Parathyroid adenoma (tissue), 2 donors: ENCODE measurements around the gene C2CD4D.

Experiments
- H2AFZ ChIP-seq: fragments of 300-600 bp; sonication (generic); one replicate; pipeline ENCODE4 v1.7.0; 2017; ENCODE audit warnings: antibody characterized with exemption, mild to moderate bottlenecking
- H3K27ac ChIP-seq: fragments of 300-600 bp; sonication (generic); one replicate; pipeline ENCODE4 v1.7.0; 2017
- H3K27me3 ChIP-seq: fragments of 300-600 bp; sonication (generic); one replicate; pipeline ENCODE4 v1.7.0; 2017; ENCODE audit warnings: low read length; ENCODE audit not compliant: control insufficient read depth, insufficient read depth
- H3K36me3 ChIP-seq: fragments of 300-600 bp; sonication (generic); one replicate; pipeline ENCODE4 v1.7.0; 2017; ENCODE audit warnings: low read length; ENCODE audit not compliant: control insufficient read depth, insufficient read depth
- H3K4me1 ChIP-seq: fragments of 300-600 bp; sonication (generic); one replicate; pipeline ENCODE4 v1.7.0; 2017; ENCODE audit warnings: control low read depth
- H3K4me2 ChIP-seq: fragments of 300-600 bp; sonication (generic); one replicate; pipeline ENCODE4 v1.7.0; 2017; ENCODE audit warnings: low read length
- H3K4me3 ChIP-seq: fragments of 300-600 bp; sonication (generic); one replicate; pipeline ENCODE4 v1.7.0; 2017; ENCODE audit warnings: low read depth, low read length
- H3K79me2 ChIP-seq: fragments of 300-600 bp; sonication (generic); one replicate; pipeline ENCODE4 v1.7.0; 2017; ENCODE audit warnings: control low read depth
- H3K9ac ChIP-seq: fragments of 300-600 bp; sonication (generic); one replicate; pipeline ENCODE4 v1.7.0; 2017; ENCODE audit warnings: mild to moderate bottlenecking
- H3K9me3 ChIP-seq: fragments of 300-600 bp; sonication (generic); one replicate; pipeline ENCODE4 v1.7.0; 2017; ENCODE audit warnings: low read length; ENCODE audit not compliant: control insufficient read depth
- TF ChIP-seq, protein P1 (sequence below): fragments of 300-600 bp; sonication (generic); IDR thresholded peaks from one replicate; pipeline ENCODE4 v1.7.0; 2017; ENCODE audit warnings: antibody characterized with exemption, mild to moderate bottlenecking
- donor health status: primary hyperparathyroidism.

The C2CD4D gene

DNA sequence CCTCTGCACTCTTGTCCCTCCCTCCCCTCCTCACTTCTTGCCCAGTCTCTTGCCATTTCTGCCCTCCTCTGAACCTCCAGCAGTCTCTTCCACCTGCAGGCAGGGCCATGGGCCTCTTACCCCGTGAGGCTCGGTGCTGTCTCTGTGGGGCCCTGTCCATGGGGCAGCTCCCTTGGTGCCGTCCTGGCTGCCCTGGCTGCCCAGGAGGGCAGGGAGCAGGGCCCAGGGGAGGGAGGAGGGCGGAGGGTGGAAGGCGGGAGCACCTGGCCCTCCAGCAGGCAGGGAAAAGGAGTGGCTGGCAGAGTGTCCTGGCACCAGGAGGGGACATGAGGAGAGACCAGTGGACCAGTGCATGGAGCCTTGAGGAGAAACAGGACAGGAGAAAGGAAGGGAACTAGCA, 8.0 kb downstream of the C2CD4D start, which contains the start of gene RORC:
TSS of gene RORC (minus strand) at position 198 of the 400 bp plus-strand sequence. CDS start at position 160, 38 bp downstream.
- peak within 1 kb of the TSS; percentile 64 for H3K4me2 ChIP-seq
- H3K4me3 ChIP-seq, result peak within 1 kb of the TSS; percentile 96
- peaks cover 36% of the 10 kb centered on the region for H3K4me1 ChIP-seq
- H3K79me2 ChIP-seq, result no peaks in the 10 kb centered on the region
- H3K27me3 ChIP-seq, result no peaks in the 10 kb centered on the region
- peak within 1 kb of the TSS; percentile 56 for H2AFZ ChIP-seq
- H3K9ac ChIP-seq, result no peak within 1 kb of the TSS
- no peaks in the 10 kb centered on the region for H3K9me3 ChIP-seq
- TF ChIP-seq, protein P1, sequence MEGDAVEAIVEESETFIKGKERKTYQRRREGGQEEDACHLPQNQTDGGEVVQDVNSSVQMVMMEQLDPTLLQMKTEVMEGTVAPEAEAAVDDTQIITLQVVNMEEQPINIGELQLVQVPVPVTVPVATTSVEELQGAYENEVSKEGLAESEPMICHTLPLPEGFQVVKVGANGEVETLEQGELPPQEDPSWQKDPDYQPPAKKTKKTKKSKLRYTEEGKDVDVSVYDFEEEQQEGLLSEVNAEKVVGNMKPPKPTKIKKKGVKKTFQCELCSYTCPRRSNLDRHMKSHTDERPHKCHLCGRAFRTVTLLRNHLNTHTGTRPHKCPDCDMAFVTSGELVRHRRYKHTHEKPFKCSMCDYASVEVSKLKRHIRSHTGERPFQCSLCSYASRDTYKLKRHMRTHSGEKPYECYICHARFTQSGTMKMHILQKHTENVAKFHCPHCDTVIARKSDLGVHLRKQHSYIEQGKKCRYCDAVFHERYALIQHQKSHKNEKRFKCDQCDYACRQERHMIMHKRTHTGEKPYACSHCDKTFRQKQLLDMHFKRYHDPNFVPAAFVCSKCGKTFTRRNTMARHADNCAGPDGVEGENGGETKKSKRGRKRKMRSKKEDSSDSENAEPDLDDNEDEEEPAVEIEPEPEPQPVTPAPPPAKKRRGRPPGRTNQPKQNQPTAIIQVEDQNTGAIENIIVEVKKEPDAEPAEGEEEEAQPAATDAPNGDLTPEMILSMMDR, result no peak
- peak within 1 kb of the TSS; percentile 92 for H3K27ac ChIP-seq
- no peaks in the 10 kb centered on the region for H3K36me3 ChIP-seq

DNA sequence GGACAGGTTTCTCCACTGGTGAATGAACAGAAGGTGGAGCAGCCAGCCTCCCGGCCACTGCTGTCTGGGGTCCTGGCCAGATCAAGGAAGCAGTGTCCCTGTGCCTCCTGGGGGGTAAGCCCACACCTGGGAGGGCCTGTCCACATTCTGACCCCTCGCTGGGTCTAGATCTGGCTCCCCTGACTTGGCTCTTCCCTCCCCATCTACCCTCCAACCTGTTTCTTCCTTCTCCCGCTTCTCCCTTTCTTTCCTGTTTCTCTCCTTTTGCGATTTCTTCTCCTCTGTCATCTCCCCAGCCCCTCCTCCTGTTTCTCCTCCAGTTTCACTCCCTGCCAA, 8.4 kb downstream of the C2CD4D start:
- H3K9ac ChIP-seq, result no peak overlapping the region
- H3K79me2 ChIP-seq, result no peaks in the 10 kb centered on the region

DNA sequence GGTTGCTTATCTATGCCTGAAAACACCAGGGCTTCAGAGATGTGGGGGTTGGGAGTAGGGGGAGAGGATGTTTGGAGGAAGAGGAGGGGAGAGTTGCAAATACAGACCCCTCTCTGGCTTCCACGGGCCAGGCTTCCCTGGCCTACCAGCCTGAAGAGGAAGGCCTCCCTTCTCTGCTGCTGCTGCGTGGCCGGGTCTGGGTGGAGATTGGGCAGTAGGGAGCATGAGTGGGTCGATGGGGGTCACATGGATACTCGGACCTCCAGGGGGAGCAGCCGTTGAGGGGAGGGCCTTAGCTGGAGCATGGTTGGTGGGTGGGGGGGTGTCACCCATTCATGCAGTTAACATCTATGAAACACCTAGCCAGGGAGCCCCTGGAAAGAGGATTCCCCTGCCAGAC, 9.6 kb downstream of the C2CD4D start:
- Histone ChIP-seq H3K4me1 (peaks cover 32% of the 10 kb centered on the region), H3K4me3 (no peak overlapping the region), H2AFZ (no peak overlapping the region), H3K9me3 (no peaks in the 10 kb centered on the region), H3K27ac (peak overlapping the region; percentile 70), H3K4me2 (peak overlapping the region; percentile 62), H3K27me3 (no peaks in the 10 kb centered on the region), H3K36me3 (no peaks in the 10 kb centered on the region), H3K9ac (no peak overlapping the region), H3K79me2 (no peaks in the 10 kb centered on the region)
- TF ChIP-seq, protein P1, result no peak

More for the DNA sequence above, 8.4 kb downstream of the C2CD4D start:
- Histone ChIP-seq H3K36me3 (no peaks in the 10 kb centered on the region), H3K4me3 (peak overlapping the region; percentile 96), H2AFZ (no peak overlapping the region), H3K27ac (peak overlapping the region; percentile 92), H3K27me3 (no peaks in the 10 kb centered on the region), H3K9me3 (no peaks in the 10 kb centered on the region), H3K4me2 (peak overlapping the region; percentile 64), H3K4me1 (peaks cover 34% of the 10 kb centered on the region)
- TF ChIP-seq, protein P1, result no peak

DNA sequence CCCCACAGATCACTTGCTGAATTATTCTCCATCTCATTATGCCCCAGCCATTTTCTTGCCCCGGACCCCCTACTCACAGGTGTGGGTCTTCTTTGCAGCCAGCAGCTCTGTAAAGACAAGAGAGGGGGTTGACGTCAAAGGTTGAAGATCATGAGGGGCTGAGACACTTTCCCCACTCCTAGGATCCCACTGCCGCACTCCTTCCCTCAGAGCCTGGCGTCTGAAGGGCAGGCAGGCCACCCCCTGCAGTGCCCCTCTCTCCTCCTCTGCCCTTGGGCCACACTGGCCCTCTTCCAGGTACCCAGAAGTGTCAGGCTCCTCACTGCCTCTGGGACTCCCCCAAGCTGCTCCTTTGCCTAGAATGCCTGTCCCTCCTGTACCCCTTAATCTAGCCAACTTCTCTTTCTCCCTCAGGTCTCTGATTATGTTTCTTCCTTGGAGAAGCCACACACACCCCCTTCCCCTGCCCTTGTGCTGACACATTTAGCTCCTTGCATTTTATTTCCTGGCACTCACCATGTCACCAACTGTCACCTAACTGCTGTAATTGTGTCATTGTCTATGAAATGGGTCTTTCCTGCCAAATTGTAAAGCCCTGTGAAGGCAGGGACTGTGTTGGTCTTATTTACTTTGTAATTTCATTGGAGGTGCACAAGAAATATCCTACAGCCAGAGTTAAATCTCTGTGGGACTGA, 10.1 kb downstream of the C2CD4D start:
- Histone ChIP-seq H3K27ac (peak overlapping the region; percentile 70), H3K4me2 (peak overlapping the region; percentile 62), H2AFZ (no peak overlapping the region), H3K4me3 (no peak overlapping the region), H3K36me3 (no peaks in the 10 kb centered on the region), H3K4me1 (peaks cover 32% of the 10 kb centered on the region), H3K9ac (no peak overlapping the region), H3K79me2 (no peaks in the 10 kb centered on the region), H3K27me3 (no peaks in the 10 kb centered on the region), H3K9me3 (no peaks in the 10 kb centered on the region)
- TF ChIP-seq, protein P1, result no peak

DNA sequence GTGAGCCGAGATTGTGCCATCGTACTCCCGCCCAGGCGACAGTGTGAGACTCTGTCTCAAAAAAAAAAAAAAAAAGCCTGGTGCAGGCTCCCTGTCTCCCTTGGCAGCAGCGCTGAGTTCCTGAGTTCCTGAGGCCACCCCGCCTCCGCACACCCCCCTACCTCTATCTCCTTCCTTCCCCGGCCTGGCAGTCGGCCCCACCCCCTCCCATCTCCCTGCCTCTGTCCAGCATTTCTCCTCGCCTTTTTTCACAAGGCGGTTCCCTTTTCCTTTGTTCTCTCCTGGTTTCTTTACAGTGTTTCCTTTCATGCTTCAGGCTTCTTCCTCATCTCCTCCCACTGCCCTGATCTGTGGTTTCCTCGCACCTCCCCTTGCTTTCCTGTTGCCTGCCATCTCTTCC, 10.7 kb downstream of the C2CD4D start:
- no peak overlapping the region for H2AFZ ChIP-seq
- H3K9me3 ChIP-seq, result no peaks in the 10 kb centered on the region
- H3K4me1 ChIP-seq, result peaks cover 32% of the 10 kb centered on the region
- no peak overlapping the region for H3K9ac ChIP-seq
- peak overlapping the region; percentile 70 for H3K27ac ChIP-seq
- peak overlapping the region; percentile 45 for H3K4me2 ChIP-seq
- TF ChIP-seq, protein P1, result no peak
- no peak overlapping the region for H3K4me3 ChIP-seq
- no peaks in the 10 kb centered on the region for H3K27me3 ChIP-seq
- no peaks in the 10 kb centered on the region for H3K79me2 ChIP-seq
- no peaks in the 10 kb centered on the region for H3K36me3 ChIP-seq
